Thyroid gland (tissue), 4 donors: ENCODE results near the gene KCNQ1. TPM values are rescaled to one million over a fixed set of nuclear protein-coding genes. Genes with fewer than 3 reads are reported as not detected.

Experiments
- DNase-seq, 2 donors: peaks; one replicate each; pipeline ENCODE4 v3.0.0-alpha.2; 2019
- H3K27ac ChIP-seq, 3 donors: fragments of 200-600 bp; sonication (generic); 1 replicate in 2 of 3; 2 replicates in 1 of 3; pipeline ENCODE4 v1.5.1; 2016 to 2019; ENCODE audit warnings: mild to moderate bottlenecking in 1 of 3, moderate library complexity in 1 of 3
- H3K27me3 ChIP-seq: fragments of 200-600 bp; sonication (generic); one replicate; pipeline ENCODE4 v1.5.1; 2019
- H3K36me3 ChIP-seq, 2 donors: fragments of 200-600 bp; sonication (generic); one replicate each; pipeline ENCODE4 v1.5.1; 2016 to 2019
- H3K4me1 ChIP-seq, 2 donors: fragments of 200-600 bp; sonication (generic); one replicate each; pipeline ENCODE4 v1.5.1; 2017 to 2019
- H3K4me3 ChIP-seq, 3 donors: fragments of 200-600 bp; sonication (generic); replicated peaks in 1 of 3; 1 replicate in 2 of 3; 2 replicates in 1 of 3; pipeline ENCODE4 v1.5.1; 2016; ENCODE audit warnings: mild to moderate bottlenecking in 1 of 3
- H3K9me3 ChIP-seq: fragments of 200-600 bp; sonication (generic); one replicate; pipeline ENCODE4 v1.5.1; 2017
- CTCF ChIP-seq, 6 experiments: fragments of 200-600 bp in 3 of 6; fragments of 450-650 bp in 3 of 6; sonication (generic) in 3 of 6; IDR thresholded peaks; one replicate each; pipeline ENCODE4 v1.5.1; 2016 to 2019; ENCODE audit warnings: antibody characterized with exemption in 6 of 6, mild to moderate bottlenecking in 2 of 6, inconsistent platforms in 1 of 6, moderate library complexity in 1 of 6
- POLR2A ChIP-seq, 2 donors: fragments of 450-650 bp; IDR thresholded peaks; one replicate each; pipeline ENCODE4 v1.6.1; 2017; ENCODE audit warnings: antibody characterized with exemption in 2 of 2, mild to moderate bottlenecking in 2 of 2, moderate library complexity in 1 of 2
- WGBS, 2 donors: methylation state at CpG; one replicate each; pipeline ENCODE4 v1.1.5; 2017; 5-methylcytosine and 5-hydroxymethylcytosine counted together
- intact Hi-C: fragments of 100-400 bp; cut with DNase I; formaldehyde crosslinking; loops from one replicate; pipeline ENCODE4 v1.15.1; 2023
- total RNA-seq, 4 donors: library from RNA; depleted of rRNA; stranded (reverse); fragments of >200 nt; gene quantifications; one replicate each; pipeline ENCODE4 v1.2.3, GENCODE V29; 2016

The KCNQ1 gene
- total RNA-seq, 4 donors from 2014 or later, result 51.3 to 103 (median 97.8) TPM

GRCh38 chr11:2702771-2703362, 258.1 kb downstream of the KCNQ1 start:
- intact Hi-C loops, result loop anchor here (10.0 kb wide), 1 partner anchor 182 kb away; the partner anchor contains the start of gene CDKN1C
- H3K36me3 ChIP-seq, result no peaks in the 10 kb centered on the region
- H3K27me3 ChIP-seq, result no peaks in the 10 kb centered on the region
- H3K27ac ChIP-seq, result peak overlapping the region in 1 of 3 donors; percentile 10
- no peak overlapping the region for H3K4me3 ChIP-seq
- 77 to 80% methylated on average over 16 to 17 of the region's 17 CpGs for WGBS, 2 donors
- TF ChIP-seq POLR2A (IDR thresholded peaks at IDR 0.05), result no peak
- no peak for TF ChIP-seq CTCF (IDR thresholded peaks at IDR 0.05)
- H3K9me3 ChIP-seq, result no peaks in the 10 kb centered on the region
- peak; percentile 49 to 54 for DNase-seq
- H3K4me1 ChIP-seq, result peaks cover 16 to 22% of the 10 kb centered on the region in 2 donors

- Histone ChIP-seq H3K4me3 (no peak overlapping the region), H3K4me1 (peaks cover 17 to 26% of the 10 kb centered on the region in 2 donors), H3K9me3 (no peaks in the 10 kb centered on the region), H3K36me3 (no peaks in the 10 kb centered on the region), H3K27ac (peak overlapping the region in 1 of 3 donors; percentile 10), H3K27me3 (no peaks in the 10 kb centered on the region)
- intact Hi-C loops, result loop anchor here (10.0 kb wide), 1 partner anchor 181 kb away; the partner anchor contains the start of gene CDKN1C
- DNase-seq, result peak; percentile 39 to 46
- WGBS, 2 donors, result 31 to 40% methylated on average over 15 to 16 of the region's 16 CpGs
- peak in 1 of 2 donors; percentile 6 for TF ChIP-seq POLR2A (IDR thresholded peaks at IDR 0.05)
- no peak for TF ChIP-seq CTCF (IDR thresholded peaks at IDR 0.05)
Measured at GRCh38 chr11:2703363-2704141, 258.7 kb downstream of the KCNQ1 start.

DNA sequence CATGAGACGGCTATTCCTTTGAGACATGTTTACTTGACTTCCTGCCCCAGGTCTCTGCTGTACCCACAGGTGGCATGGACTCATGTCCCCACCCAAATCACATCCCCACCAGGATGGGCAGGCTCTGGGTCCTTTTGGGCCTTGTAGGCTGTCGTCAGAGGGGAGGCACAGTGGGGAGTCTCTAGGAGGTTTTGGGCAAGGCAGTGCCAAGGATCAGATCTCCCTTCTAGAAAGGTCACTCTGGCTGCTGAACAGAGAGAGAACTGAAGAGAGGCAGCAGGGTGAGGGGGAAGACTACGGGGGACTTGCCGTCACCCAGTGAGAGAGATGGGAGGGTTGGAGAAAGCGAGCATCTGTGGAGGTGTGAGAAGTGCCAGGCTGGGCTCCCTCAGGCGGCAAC, 259.5 kb downstream of the KCNQ1 start:
- Histone ChIP-seq H3K27me3 (no peaks in the 10 kb centered on the region), H3K27ac (no peak overlapping the region), H3K4me1 (peaks cover 17 to 27% of the 10 kb centered on the region in 2 donors), H3K9me3 (no peaks in the 10 kb centered on the region), H3K4me3 (no peak overlapping the region), H3K36me3 (no peaks in the 10 kb centered on the region)
- 93 to 97% methylated on average over 6 of the region's 6 CpGs for WGBS, 2 donors
- TF ChIP-seq CTCF (IDR thresholded peaks at IDR 0.05), result no peak
- intact Hi-C loops, result loop anchor here (10.0 kb wide), 1 partner anchor 180 kb away; the partner anchor contains the start of gene CDKN1C
- no peak for DNase-seq

- Histone ChIP-seq H3K4me3 (no peak overlapping the region), H3K27me3 (no peaks in the 10 kb centered on the region), H3K4me1 (peaks cover 17 to 27% of the 10 kb centered on the region in 2 donors), H3K9me3 (no peaks in the 10 kb centered on the region), H3K36me3 (no peaks in the 10 kb centered on the region), H3K27ac (no peak overlapping the region)
- no peak for DNase-seq
- TF ChIP-seq CTCF (IDR thresholded peaks at IDR 0.05), result no peak
- no peak for TF ChIP-seq POLR2A (IDR thresholded peaks at IDR 0.05)
- WGBS, 2 donors, result 90 to 93% methylated on average over 11 of the region's 14 CpGs
- intact Hi-C loops, result loop anchor here (10.0 kb wide), 1 partner anchor 180 kb away; the partner anchor contains the start of gene CDKN1C
Measured at GRCh38 chr11:2704896-2705606, 260.2 kb downstream of the KCNQ1 start.
